Right lung (tissue), 5 donors: ENCODE results near the gene INSYN2B. TPM values are rescaled to one million over a fixed set of nuclear protein-coding genes. Genes with fewer than 3 reads are reported as not detected.
"Not testable (repeated sequence)": the region's sequence is repeated elsewhere in the genome, so short reads cannot be mapped to it uniquely, and the experiment has no call there.

Experiments used
- DNase-seq, 2 donors: peaks; one replicate each; pipeline ENCODE4 v3.0.0-alpha.2; 2013
- polyA plus RNA-seq, 5 donors: library from polyadenylated mRNA; unstranded; fragments of 120-200 nt; gene quantifications; one replicate each; pipeline versions ENCODE4 v1.2.1 to v1.2.3, GENCODE V29; 2013; ENCODE audit warnings: inconsistent platforms in 1 of 5, low replicate concordance in 1 of 5; ENCODE audit not compliant: insufficient read length in 5 of 5, insufficient read depth in 1 of 5

The INSYN2B gene
- polyA plus RNA-seq, 5 donors: 3.6 to 5.2 (median 4.5) TPM

DNA sequence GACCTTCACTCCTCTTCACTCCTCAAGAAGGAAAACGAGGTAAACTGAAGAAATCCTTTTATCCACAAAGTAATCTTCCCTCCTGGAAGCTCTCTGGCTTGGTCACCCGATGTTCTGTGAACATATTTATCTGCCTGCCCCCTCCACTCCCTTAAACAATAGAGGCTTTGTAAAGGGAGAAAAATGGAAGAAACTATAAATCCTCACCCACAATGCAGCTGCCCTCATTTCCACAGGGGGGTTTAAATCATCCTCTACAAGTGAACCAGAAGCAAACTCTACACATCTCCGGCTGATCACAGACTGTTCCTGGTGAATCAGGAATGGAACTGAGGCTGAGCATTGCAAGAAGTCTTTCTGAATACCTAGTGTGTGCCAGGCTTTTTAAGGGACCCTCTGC is 7.2 kb downstream of the INSYN2B start:
- DNase-seq: no peak

GRCh38 chr5:169971780-169972179 is 8.5 kb downstream of the INSYN2B start:
- DNase-seq: no peak

DNA sequence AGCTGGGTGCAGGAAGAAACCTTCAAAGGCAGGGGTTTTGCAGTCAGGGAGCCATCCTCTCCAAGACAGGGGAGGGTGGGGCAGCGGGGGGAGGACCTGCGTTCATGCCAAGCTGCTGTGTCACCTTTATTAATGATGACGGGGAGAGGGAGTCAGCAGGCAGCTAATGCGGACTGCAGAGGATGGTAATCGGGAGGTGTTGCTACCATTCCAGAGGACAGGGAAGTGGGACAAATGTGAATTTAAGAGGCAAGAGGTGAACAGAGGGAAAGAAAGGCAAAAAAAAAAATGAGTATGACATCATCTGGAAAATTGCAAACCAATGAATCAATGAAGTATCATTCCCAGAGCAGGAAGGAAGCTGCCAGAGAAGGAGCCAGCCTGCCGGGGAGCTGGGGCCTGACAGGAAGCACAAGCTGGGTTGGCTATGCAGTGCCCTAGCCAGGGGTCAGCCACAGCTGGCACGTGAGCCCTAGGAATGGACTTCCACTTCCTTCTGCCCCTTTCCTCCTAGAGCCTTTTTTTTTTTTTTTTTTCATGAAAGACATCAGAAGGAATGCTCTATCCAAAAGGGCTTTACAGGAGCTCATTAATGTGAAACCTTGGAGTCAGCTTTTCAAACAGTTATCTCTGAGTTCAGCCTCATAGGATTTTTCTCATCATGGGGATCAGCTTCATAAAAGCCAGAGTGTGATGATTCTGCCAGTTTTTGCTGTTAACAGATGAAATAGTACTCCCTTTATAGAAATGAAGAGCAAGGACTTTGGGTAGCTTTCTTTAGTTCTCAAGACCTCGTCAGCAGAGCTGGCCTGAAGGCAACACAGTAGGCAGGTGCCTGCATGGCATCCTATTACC is 9.2 kb downstream of the INSYN2B start:
- DNase-seq: no peak

- no peak for DNase-seq
Measured at GRCh38 chr5:169970339-169970738, 10.0 kb downstream of the INSYN2B start.

GRCh38 chr5:169964246-169964645 is 16.0 kb downstream of the INSYN2B start:
- DNase-seq: no peak

DNA sequence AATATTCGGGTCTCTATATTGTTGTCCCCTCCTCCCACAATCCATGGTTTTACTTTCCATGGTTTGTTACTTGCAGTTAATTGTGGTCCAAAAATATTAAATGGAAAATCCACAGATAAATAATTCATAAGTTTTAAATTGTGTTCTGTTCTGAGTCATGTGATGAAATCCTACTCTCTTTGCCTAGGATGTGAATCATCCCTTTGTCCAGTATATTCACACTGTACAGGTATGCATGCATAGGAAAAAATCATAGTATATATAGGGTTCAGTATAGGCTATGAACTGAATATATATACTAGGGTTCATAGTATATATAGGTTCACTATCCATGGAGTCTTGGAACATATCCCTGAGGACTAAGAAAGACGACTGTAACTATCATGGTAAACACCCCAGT is 19.6 kb downstream of the INSYN2B start:
- DNase-seq: no peak

DNA sequence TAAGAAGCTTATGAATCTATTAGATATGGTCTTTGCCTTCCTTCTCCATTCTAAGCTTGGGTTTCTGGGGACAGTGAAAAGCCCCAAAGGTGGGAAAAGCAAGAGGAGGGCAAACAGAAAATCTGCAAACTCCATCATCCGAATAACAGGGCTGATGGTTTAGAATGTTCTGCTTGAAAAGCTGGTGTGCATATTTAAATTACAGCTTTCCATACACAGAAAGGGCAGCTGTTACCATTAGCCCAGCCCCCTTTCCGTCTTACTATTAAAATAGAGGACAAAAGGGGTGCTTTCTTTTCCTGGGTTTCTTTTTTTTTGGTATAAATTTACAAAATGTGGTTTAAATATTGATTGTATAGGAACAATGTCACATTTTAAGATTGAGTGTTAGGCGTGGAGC is 22.0 kb downstream of the INSYN2B start:
- DNase-seq: no peak

GRCh38 chr5:169956756-169957155 is 23.5 kb downstream of the INSYN2B start:
- no peak for DNase-seq

GRCh38 chr5:169956126-169956525 is 24.2 kb downstream of the INSYN2B start:
- DNase-seq: no peak

GRCh38 chr5:169954786-169955185 is 25.5 kb downstream of the INSYN2B start:
- no peak for DNase-seq

DNA sequence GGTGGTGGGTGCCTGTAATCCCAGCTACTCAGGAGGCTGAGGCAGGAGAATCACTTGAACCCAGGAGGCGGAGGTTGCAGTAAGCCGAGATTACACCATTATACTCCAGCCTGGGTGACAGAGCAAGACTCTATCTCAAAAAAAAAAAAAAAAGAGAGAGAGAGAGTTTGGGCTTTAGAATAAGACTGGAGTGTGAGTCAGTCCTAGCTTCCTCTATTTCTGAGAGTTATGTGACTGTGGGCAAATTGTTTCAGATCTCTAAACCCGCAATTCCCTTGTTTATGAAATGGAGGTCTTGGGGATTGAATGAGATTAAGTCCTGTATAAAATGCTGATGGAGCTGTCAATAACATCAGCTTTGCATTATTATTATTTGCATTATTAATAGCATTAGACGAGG is 27.1 kb downstream of the INSYN2B start:
- not testable (repeated sequence) for DNase-seq

DNA sequence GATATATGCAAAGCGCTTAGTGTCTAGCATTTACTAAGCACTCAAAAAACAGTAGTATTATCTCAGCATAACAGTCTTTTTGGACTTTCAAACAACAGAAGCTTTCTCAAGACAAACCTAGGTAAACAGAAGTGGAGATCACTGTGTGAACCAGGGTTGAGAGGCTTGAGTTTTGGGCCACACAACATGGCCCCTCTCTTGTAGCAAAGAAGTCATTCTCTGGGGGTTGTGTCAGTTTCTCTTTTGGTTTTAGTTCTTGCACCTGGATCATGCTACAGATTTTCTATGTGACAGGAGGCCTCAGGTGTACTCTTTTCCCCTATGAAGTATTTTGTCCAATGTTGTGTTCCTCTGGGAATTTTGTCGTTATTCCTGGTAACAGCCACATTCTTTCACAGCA is 30.0 kb downstream of the INSYN2B start:
- DNase-seq: no peak

DNA sequence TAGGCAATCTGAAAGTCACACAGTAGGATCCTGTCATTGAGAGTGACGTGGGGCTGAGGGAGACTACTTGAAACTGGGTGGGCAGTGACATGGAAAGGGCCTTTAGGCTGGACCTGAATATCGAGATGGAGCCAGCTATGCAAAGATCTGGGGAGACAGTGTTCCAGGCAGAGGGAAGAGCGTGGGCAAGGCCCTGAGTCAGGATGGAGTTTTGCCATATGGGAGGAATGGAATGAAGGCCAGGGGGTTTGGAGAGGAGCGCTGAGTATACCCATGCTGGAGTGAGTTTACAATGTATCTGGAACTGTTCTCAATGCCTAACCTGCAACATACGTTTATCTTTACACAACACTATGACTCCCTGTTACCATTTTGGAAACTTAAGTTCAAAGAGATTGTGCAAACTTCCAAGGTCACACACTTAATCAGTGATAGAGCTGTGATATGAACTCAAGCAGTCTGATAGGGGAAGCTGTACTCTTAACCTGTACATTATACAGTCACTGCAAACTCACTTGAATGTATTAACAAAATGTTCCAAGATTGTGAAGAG is 33.5 kb downstream of the INSYN2B start:
- DNase-seq: peak in 1 of 2 donors; percentile 15

DNA sequence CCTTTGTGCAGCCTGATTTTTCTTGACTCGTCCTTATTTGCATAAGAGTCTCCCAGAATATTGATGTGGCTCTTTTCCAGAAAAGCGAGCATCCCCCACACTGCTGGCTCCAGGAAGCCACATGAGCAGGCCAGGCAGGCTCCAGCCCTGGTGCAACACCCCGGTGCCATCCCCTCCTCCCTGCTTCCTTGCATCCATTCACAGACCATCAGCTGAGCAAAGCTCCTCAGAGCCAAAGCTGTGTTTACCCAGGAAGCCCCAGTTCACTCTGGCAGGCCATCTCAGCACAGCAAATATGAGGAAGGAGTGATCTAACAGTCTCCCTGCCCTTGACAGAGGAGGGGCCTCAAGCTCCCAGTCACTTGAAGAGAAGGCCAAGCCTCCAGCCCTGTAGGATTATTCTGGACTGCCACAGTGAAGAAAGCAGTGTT is 34.4 kb downstream of the INSYN2B start:
- peak; percentile 79 to 89 for DNase-seq

GRCh38 chr5:169944922-169945680 is 35.2 kb downstream of the INSYN2B start:
- no peak for DNase-seq

DNA sequence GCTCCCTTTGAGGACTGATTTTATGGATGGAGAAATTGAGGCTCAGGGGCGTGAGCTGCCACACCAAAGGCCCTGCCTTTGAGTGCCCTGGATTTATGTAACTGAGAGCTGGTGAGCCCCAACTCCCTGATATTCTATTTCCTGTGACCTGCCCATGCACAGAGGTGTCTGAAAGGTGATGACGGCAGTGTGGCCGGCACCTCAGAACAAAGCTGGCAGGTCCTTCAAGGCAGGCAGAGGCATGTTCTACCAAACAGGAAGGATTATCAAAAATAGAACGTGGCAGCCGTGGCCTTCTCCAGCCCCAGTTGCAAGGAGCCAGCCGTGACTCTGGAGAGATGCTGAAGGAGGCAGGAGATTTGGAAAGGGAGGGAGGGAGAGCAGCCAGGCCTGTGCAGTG is 36.2 kb downstream of the INSYN2B start:
- no peak for DNase-seq

DNA sequence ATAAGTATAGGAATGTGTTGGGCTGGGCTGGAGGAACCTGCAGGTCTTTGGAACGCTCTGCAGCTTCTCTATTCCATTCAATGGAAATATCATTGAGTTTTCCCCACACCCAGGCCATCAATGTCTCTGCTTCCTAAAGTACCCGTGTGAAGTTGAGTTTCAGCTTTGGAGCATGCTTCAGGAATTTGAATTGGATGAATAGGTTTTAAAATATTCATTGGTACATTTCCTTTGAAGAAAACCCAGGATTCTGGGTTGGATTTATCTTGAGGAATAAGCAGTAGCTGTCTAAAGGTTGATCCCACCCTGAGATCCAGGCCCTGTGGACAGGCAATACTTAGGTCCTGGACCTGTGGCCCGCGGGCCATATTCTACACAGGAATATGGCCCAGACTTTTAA is 37.3 kb downstream of the INSYN2B start:
- no peak for DNase-seq

DNA sequence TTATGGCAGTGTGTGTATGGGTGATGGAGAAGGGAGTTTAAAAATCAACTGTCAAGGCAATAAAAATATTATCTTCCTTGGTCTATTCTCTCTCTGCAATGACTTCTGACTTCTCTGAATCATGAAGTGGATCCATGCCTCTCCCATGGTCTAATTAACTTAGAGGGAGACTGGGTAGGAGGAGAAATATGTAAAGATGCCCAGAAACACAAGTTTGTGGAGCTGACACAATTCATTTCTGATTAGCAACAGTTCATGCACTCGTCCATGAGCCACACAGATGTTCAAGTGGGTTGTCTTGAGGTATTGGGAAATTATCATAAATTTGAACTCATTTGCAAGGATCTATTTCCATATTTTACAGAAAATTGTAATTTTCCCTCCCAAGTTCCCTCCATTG is 38.1 kb downstream of the INSYN2B start:
- no peak for DNase-seq

- no peak for DNase-seq
Measured at GRCh38 chr5:169941542-169941941, 38.8 kb downstream of the INSYN2B start.

DNA sequence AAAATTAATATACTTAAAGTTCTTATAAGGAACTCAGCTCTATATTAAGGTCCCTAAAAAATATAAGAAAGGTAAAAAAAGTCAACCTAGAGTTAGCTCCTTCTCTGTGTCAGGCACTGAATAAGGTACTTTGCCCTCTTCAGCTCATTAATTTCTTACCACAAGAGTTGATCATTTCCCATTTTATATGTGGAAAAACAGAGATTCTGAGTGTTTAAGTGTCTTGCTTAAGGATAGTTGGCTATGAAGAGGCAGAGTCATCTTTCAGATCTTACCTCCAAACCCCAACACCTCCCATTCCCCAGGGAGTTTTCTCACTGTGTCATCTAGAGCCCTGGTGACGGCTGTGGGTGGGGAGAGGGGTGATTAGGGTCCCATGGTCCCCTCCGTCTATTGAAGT is 40.6 kb downstream of the INSYN2B start:
- DNase-seq: no peak

- DNase-seq: no peak
Measured at GRCh38 chr5:169938439-169938838, 41.9 kb downstream of the INSYN2B start.

DNA sequence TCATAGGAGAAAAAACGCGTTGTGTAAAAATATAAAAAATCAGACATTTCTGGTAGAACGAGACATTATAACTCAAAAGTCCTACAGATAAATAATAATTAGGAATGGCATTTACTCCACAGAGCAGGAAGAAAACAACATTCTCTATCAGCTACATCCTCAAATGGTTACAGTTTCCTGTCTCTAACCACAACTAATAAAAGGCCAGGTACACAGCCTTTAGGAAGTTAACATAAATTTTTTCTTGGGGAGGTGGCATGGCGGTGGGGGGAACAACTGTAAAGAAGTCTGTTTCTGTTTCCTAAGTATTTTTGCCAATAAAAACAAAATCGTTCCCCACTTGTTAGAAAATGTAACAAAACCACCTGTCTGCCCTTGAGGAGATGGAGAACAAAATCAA is 44.5 kb downstream of the INSYN2B start:
- DNase-seq: no peak

GRCh38 chr5:169934990-169935389 is 45.3 kb downstream of the INSYN2B start:
- no peak for DNase-seq
